Measurements from ENCODE around the gene DCLK2.

The DCLK2 gene

GRCh38 chr4:150211799-150212445, 133.7 kb downstream of the DCLK2 start:
- no CpG with 5 or more reads among the region's 4 CpGs for WGBS (ENCODE audit: extremely low coverage, insufficient coverage, low lambda C conversion rate)

GRCh38 chr4:150212485-150212884, 134.2 kb downstream of the DCLK2 start:
- Histone ChIP-seq H4K8ac (ENCODE audit: low read depth, low read length) (no peak overlapping the region), H2BK15ac (replicated peaks; ENCODE audit: low read depth) (no peak overlapping the region), H3K4me3 (ENCODE audit: low read length) (no peak overlapping the region), H3K4me1 (ENCODE audit: control insufficient read depth, low read depth, low read length) (no peaks in the 10 kb centered on the region), H3K27me3 (ENCODE audit: insufficient read depth, low read length, poor library complexity) (no peaks in the 10 kb centered on the region), H3K27ac (ENCODE audit: low read depth, low read length) (no peak overlapping the region), H3K79me1 (ENCODE audit: low read length) (no peaks in the 10 kb centered on the region), H2BK5ac (ENCODE audit: low read length) (no peak overlapping the region), H2BK120ac (ENCODE audit: low read depth, low read length) (no peak overlapping the region), H3K4me2 (ENCODE audit: low read length) (no peak overlapping the region), H3K9ac (ENCODE audit: low read length) (no peak overlapping the region), H3K4ac (ENCODE audit: low read depth, low read length) (no peak overlapping the region), H3K36me3 (ENCODE audit: control insufficient read depth, insufficient read depth, low read length) (no peaks in the 10 kb centered on the region), H3K18ac (ENCODE audit: low read length) (no peak overlapping the region), H2AK5ac (ENCODE audit: low read length) (no peak overlapping the region), H4K5ac (ENCODE audit: low read length) (no peak overlapping the region), H3K56ac (ENCODE audit: low read length) (no peak overlapping the region), H3K23ac (ENCODE audit: low read length) (no peak overlapping the region), H3K79me2 (ENCODE audit: control insufficient read depth, insufficient read depth, low read length) (no peaks in the 10 kb centered on the region)
- peak; percentile 27 for DNase-seq

More at GRCh38 chr4:150211799-150212445, 133.7 kb downstream of the DCLK2 start:
- Histone ChIP-seq H3K23ac (ENCODE audit: low read length) (no peak overlapping the region), H2BK5ac (ENCODE audit: low read length) (no peak overlapping the region), H2BK120ac (ENCODE audit: low read depth, low read length) (no peak overlapping the region), H4K5ac (ENCODE audit: low read length) (no peak overlapping the region), H3K4me2 (ENCODE audit: low read length) (no peak overlapping the region), H3K4me1 (ENCODE audit: control insufficient read depth, low read depth, low read length) (no peaks in the 10 kb centered on the region), H3K18ac (ENCODE audit: low read length) (no peak overlapping the region), H3K56ac (ENCODE audit: low read length) (no peak overlapping the region), H3K4me3 (ENCODE audit: low read length) (no peak overlapping the region), H3K9ac (ENCODE audit: low read length) (no peak overlapping the region), H3K27me3 (ENCODE audit: insufficient read depth, low read length, poor library complexity) (no peaks in the 10 kb centered on the region), H2BK15ac (replicated peaks; ENCODE audit: low read depth) (no peak overlapping the region), H4K8ac (ENCODE audit: low read depth, low read length) (no peak overlapping the region), H3K4ac (ENCODE audit: low read depth, low read length) (no peak overlapping the region), H3K27ac (ENCODE audit: low read depth, low read length) (no peak overlapping the region), H2AK5ac (ENCODE audit: low read length) (no peak overlapping the region), H3K79me2 (ENCODE audit: control insufficient read depth, insufficient read depth, low read length) (no peaks in the 10 kb centered on the region), H3K79me1 (ENCODE audit: low read length) (no peaks in the 10 kb centered on the region), H3K36me3 (ENCODE audit: control insufficient read depth, insufficient read depth, low read length) (no peaks in the 10 kb centered on the region)
- DNase-seq: no peak

GRCh38 chr4:150212927-150213326, 134.7 kb downstream of the DCLK2 start:
- Histone ChIP-seq H4K5ac (ENCODE audit: low read length) (no peak overlapping the region), H3K56ac (ENCODE audit: low read length) (no peak overlapping the region)
- DNase-seq: peak; percentile 80

GRCh38 chr4:150215601-150216000, 137.4 kb downstream of the DCLK2 start:
- H3K79me1 ChIP-seq (ENCODE audit: low read length): no peaks in the 10 kb centered on the region
- H3K79me2 ChIP-seq (ENCODE audit: control insufficient read depth, insufficient read depth, low read length): no peaks in the 10 kb centered on the region
- H2BK15ac ChIP-seq (replicated peaks; ENCODE audit: low read depth): no peak overlapping the region
- H3K27me3 ChIP-seq (ENCODE audit: insufficient read depth, low read length, poor library complexity): no peaks in the 10 kb centered on the region
- no peak overlapping the region for H3K4ac ChIP-seq (ENCODE audit: low read depth, low read length)
- H3K9ac ChIP-seq (ENCODE audit: low read length): no peak overlapping the region
- no peaks in the 10 kb centered on the region for H3K36me3 ChIP-seq (ENCODE audit: control insufficient read depth, insufficient read depth, low read length)
- no peak overlapping the region for H4K5ac ChIP-seq (ENCODE audit: low read length)
- no peak for DNase-seq
- no peak overlapping the region for H3K56ac ChIP-seq (ENCODE audit: low read length)
- H2BK120ac ChIP-seq (ENCODE audit: low read depth, low read length): no peak overlapping the region
- H3K4me3 ChIP-seq (ENCODE audit: low read length): no peak overlapping the region
- no peak overlapping the region for H3K23ac ChIP-seq (ENCODE audit: low read length)
- no peak overlapping the region for H2AK5ac ChIP-seq (ENCODE audit: low read length)
- H3K4me2 ChIP-seq (ENCODE audit: low read length): no peak overlapping the region
- no peaks in the 10 kb centered on the region for H3K4me1 ChIP-seq (ENCODE audit: control insufficient read depth, low read depth, low read length)
- no CpG with 5 or more reads among the region's 3 CpGs for WGBS (ENCODE audit: extremely low coverage, insufficient coverage, low lambda C conversion rate)
- H3K18ac ChIP-seq (ENCODE audit: low read length): no peak overlapping the region
- no peak overlapping the region for H2BK5ac ChIP-seq (ENCODE audit: low read length)
- no peak overlapping the region for H4K8ac ChIP-seq (ENCODE audit: low read depth, low read length)
- no peak overlapping the region for H3K27ac ChIP-seq (ENCODE audit: low read depth, low read length)

More at GRCh38 chr4:150212927-150213326, 134.7 kb downstream of the DCLK2 start:
- no CpG with 5 or more reads among the region's 2 CpGs for WGBS (ENCODE audit: extremely low coverage, insufficient coverage, low lambda C conversion rate)
- Histone ChIP-seq H3K4me1 (ENCODE audit: control insufficient read depth, low read depth, low read length) (no peaks in the 10 kb centered on the region), H3K4me2 (ENCODE audit: low read length) (no peak overlapping the region), H3K27ac (ENCODE audit: low read depth, low read length) (no peak overlapping the region), H2BK15ac (replicated peaks; ENCODE audit: low read depth) (no peak overlapping the region), H2BK120ac (ENCODE audit: low read depth, low read length) (no peak overlapping the region), H2BK5ac (ENCODE audit: low read length) (no peak overlapping the region), H3K79me1 (ENCODE audit: low read length) (no peaks in the 10 kb centered on the region), H3K4ac (ENCODE audit: low read depth, low read length) (no peak overlapping the region), H2AK5ac (ENCODE audit: low read length) (no peak overlapping the region), H3K27me3 (ENCODE audit: insufficient read depth, low read length, poor library complexity) (no peaks in the 10 kb centered on the region), H3K23ac (ENCODE audit: low read length) (no peak overlapping the region), H3K4me3 (ENCODE audit: low read length) (no peak overlapping the region), H3K36me3 (ENCODE audit: control insufficient read depth, insufficient read depth, low read length) (no peaks in the 10 kb centered on the region), H3K79me2 (ENCODE audit: control insufficient read depth, insufficient read depth, low read length) (no peaks in the 10 kb centered on the region), H4K8ac (ENCODE audit: low read depth, low read length) (no peak overlapping the region), H3K9ac (ENCODE audit: low read length) (no peak overlapping the region), H3K18ac (ENCODE audit: low read length) (no peak overlapping the region)

GRCh38 chr4:150216726-150217125, 138.5 kb downstream of the DCLK2 start:
- Histone ChIP-seq H4K5ac (ENCODE audit: low read length) (no peak overlapping the region), H3K79me2 (ENCODE audit: control insufficient read depth, insufficient read depth, low read length) (no peaks in the 10 kb centered on the region), H3K27me3 (ENCODE audit: insufficient read depth, low read length, poor library complexity) (no peaks in the 10 kb centered on the region), H3K18ac (ENCODE audit: low read length) (no peak overlapping the region), H3K4me1 (ENCODE audit: control insufficient read depth, low read depth, low read length) (no peaks in the 10 kb centered on the region), H3K27ac (ENCODE audit: low read depth, low read length) (no peak overlapping the region), H3K36me3 (ENCODE audit: control insufficient read depth, insufficient read depth, low read length) (no peaks in the 10 kb centered on the region), H2BK120ac (ENCODE audit: low read depth, low read length) (no peak overlapping the region), H3K4ac (ENCODE audit: low read depth, low read length) (no peak overlapping the region), H3K56ac (ENCODE audit: low read length) (no peak overlapping the region), H4K8ac (ENCODE audit: low read depth, low read length) (no peak overlapping the region), H3K9ac (ENCODE audit: low read length) (no peak overlapping the region), H2BK5ac (ENCODE audit: low read length) (no peak overlapping the region), H3K23ac (ENCODE audit: low read length) (no peak overlapping the region), H3K4me2 (ENCODE audit: low read length) (no peak overlapping the region), H3K4me3 (ENCODE audit: low read length) (no peak overlapping the region), H3K79me1 (ENCODE audit: low read length) (no peaks in the 10 kb centered on the region), H2BK15ac (replicated peaks; ENCODE audit: low read depth) (no peak overlapping the region), H2AK5ac (ENCODE audit: low read length) (no peak overlapping the region)
- no peak for DNase-seq
- WGBS (ENCODE audit: extremely low coverage, insufficient coverage, low lambda C conversion rate): no CpG with 5 or more reads among the region's 5 CpGs

- Histone ChIP-seq H3K4ac (ENCODE audit: low read depth, low read length) (no peak overlapping the region), H2AK5ac (ENCODE audit: low read length) (no peak overlapping the region), H3K27me3 (ENCODE audit: insufficient read depth, low read length, poor library complexity) (no peaks in the 10 kb centered on the region), H3K56ac (ENCODE audit: low read length) (no peak overlapping the region), H3K4me2 (ENCODE audit: low read length) (no peak overlapping the region), H3K23ac (ENCODE audit: low read length) (no peak overlapping the region), H4K8ac (ENCODE audit: low read depth, low read length) (no peak overlapping the region), H3K36me3 (ENCODE audit: control insufficient read depth, insufficient read depth, low read length) (no peaks in the 10 kb centered on the region), H3K27ac (ENCODE audit: low read depth, low read length) (no peak overlapping the region), H2BK15ac (replicated peaks; ENCODE audit: low read depth) (no peak overlapping the region), H3K79me2 (ENCODE audit: control insufficient read depth, insufficient read depth, low read length) (no peaks in the 10 kb centered on the region), H3K4me1 (ENCODE audit: control insufficient read depth, low read depth, low read length) (no peaks in the 10 kb centered on the region), H4K5ac (ENCODE audit: low read length) (no peak overlapping the region), H3K4me3 (ENCODE audit: low read length) (no peak overlapping the region), H2BK120ac (ENCODE audit: low read depth, low read length) (no peak overlapping the region), H2BK5ac (ENCODE audit: low read length) (no peak overlapping the region), H3K79me1 (ENCODE audit: low read length) (no peaks in the 10 kb centered on the region), H3K18ac (ENCODE audit: low read length) (no peak overlapping the region), H3K9ac (ENCODE audit: low read length) (no peak overlapping the region)
- no CpG with 5 or more reads among the region's 3 CpGs for WGBS (ENCODE audit: extremely low coverage, insufficient coverage, low lambda C conversion rate)
- peak; percentile 65 for DNase-seq
Observed at GRCh38 chr4:150217192-150217591, 138.9 kb downstream of the DCLK2 start.
